Measurements from ENCODE around the gene RNGTT.

The RNGTT gene

GRCh38 chr6:88566746-88567534 lies 396.5 kb downstream of the RNGTT start:
- Histone ChIP-seq H3K4me2 (ENCODE audit: low read length) (no peak overlapping the region), H3K4me3 (ENCODE audit: low read depth, low read length) (no peak overlapping the region)

GRCh38 chr6:88565836-88566235 lies 397.6 kb downstream of the RNGTT start:
- Histone ChIP-seq H3K4me2 (ENCODE audit: low read length) (no peak overlapping the region), H3K79me2 (no peaks in the 10 kb centered on the region), H2AFZ (no peak overlapping the region), H3K9me3 (ENCODE audit: control insufficient read depth, low read length) (no peaks in the 10 kb centered on the region), H3K4me3 (ENCODE audit: low read depth, low read length) (no peak overlapping the region), H3K36me3 (ENCODE audit: control insufficient read depth, insufficient read depth, low read length) (no peaks in the 10 kb centered on the region), H3K27me3 (ENCODE audit: control insufficient read depth, insufficient read depth, low read length) (no peaks in the 10 kb centered on the region), H3K4me1 (no peaks in the 10 kb centered on the region), H3K9ac (no peak overlapping the region), H3K27ac (no peak overlapping the region)
- TF ChIP-seq CTCF (IDR thresholded peaks at IDR 0.05) = no peak

More at GRCh38 chr6:88566746-88567534, 396.5 kb downstream of the RNGTT start:
- no peak overlapping the region for H3K27ac ChIP-seq
- no peak overlapping the region for H2AFZ ChIP-seq
- no peaks in the 10 kb centered on the region for H3K27me3 ChIP-seq (ENCODE audit: control insufficient read depth, insufficient read depth, low read length)
- no peaks in the 10 kb centered on the region for H3K9me3 ChIP-seq (ENCODE audit: control insufficient read depth, low read length)
- H3K36me3 ChIP-seq (ENCODE audit: control insufficient read depth, insufficient read depth, low read length) = no peaks in the 10 kb centered on the region
- H3K79me2 ChIP-seq = no peaks in the 10 kb centered on the region
- H3K9ac ChIP-seq = no peak overlapping the region
- H3K4me1 ChIP-seq = no peaks in the 10 kb centered on the region
- TF ChIP-seq CTCF (IDR thresholded peaks at IDR 0.05) = no peak

DNA sequence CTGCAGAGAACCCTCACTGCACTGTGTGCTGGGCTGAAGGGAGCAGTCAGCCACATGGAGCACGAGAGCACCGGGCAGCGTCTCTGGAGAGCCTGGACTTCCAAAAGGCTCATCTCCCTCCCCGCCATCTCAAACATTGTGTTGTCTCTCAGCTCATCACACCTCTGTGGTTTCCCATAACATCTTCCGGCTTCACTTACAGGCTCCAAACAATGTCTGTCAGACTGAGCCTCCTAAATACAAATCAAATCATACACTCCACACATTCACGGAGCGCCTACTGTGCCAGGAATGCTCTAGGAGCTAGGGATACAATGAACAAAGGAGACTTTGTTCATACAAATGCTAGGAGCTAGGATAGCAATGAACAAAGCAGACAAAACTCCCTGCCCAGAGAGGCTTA lies 398.0 kb downstream of the RNGTT start:
- no peak overlapping the region for H3K4me2 ChIP-seq (ENCODE audit: low read length)
- H3K9ac ChIP-seq = no peak overlapping the region
- no peaks in the 10 kb centered on the region for H3K9me3 ChIP-seq (ENCODE audit: control insufficient read depth, low read length)
- H3K27ac ChIP-seq = no peak overlapping the region
- H3K4me1 ChIP-seq = no peaks in the 10 kb centered on the region
- no peak overlapping the region for H2AFZ ChIP-seq
- no peaks in the 10 kb centered on the region for H3K79me2 ChIP-seq
- H3K27me3 ChIP-seq (ENCODE audit: control insufficient read depth, insufficient read depth, low read length) = no peaks in the 10 kb centered on the region
- TF ChIP-seq CTCF (IDR thresholded peaks at IDR 0.05) = no peak
- H3K36me3 ChIP-seq (ENCODE audit: control insufficient read depth, insufficient read depth, low read length) = no peaks in the 10 kb centered on the region
- H3K4me3 ChIP-seq (ENCODE audit: low read depth, low read length) = no peak overlapping the region

- Histone ChIP-seq H3K9ac (no peak overlapping the region), H3K27ac (no peak overlapping the region), H3K4me2 (ENCODE audit: low read length) (no peak overlapping the region), H3K36me3 (ENCODE audit: control insufficient read depth, insufficient read depth, low read length) (no peaks in the 10 kb centered on the region), H3K4me1 (no peaks in the 10 kb centered on the region), H3K9me3 (ENCODE audit: control insufficient read depth, low read length) (no peaks in the 10 kb centered on the region), H3K79me2 (no peaks in the 10 kb centered on the region), H3K27me3 (ENCODE audit: control insufficient read depth, insufficient read depth, low read length) (no peaks in the 10 kb centered on the region), H2AFZ (no peak overlapping the region), H3K4me3 (ENCODE audit: low read depth, low read length) (no peak overlapping the region)
- no peak for TF ChIP-seq CTCF (IDR thresholded peaks at IDR 0.05)
Measured at GRCh38 chr6:88563277-88563625, 400.2 kb downstream of the RNGTT start.

Data from parathyroid adenoma (tissue), 2 donors.